Stimulated activated CD8-positive, alpha-beta memory T cell treated with anti-CD3 and anti-CD28 coated beads, Interleukin-4, amount 100 ng/mL, for 48 hours (primary cell): ENCODE results near the gene FLT3LG.
"Not testable (repeated sequence)": the region's sequence is repeated elsewhere in the genome, so short reads cannot be mapped to it uniquely, and the experiment has no call there.

Source experiments
- DNase-seq: peaks from one replicate; pipeline ENCODE4 v3.0.0-alpha.2; 2020

The FLT3LG gene

GRCh38 chr19:49463960-49464740, 9.9 kb upstream of the FLT3LG start:
- no peak for DNase-seq

- DNase-seq: no peak
Observed at GRCh38 chr19:49465371-49465770, 8.6 kb upstream of the FLT3LG start.

- DNase-seq: no peak
Observed at GRCh38 chr19:49468199-49468598, 5.8 kb upstream of the FLT3LG start.

GRCh38 chr19:49468746-49469447, 5.1 kb upstream of the FLT3LG start:
- peak; percentile 85 for DNase-seq

- DNase-seq: peak; percentile 88
Observed at GRCh38 chr19:49469828-49470614, 4.0 kb upstream of the FLT3LG start.

- no peak for DNase-seq
Observed at GRCh38 chr19:49470615-49470978, 3.4 kb upstream of the FLT3LG start.

GRCh38 chr19:49472936-49473335, 1.1 kb upstream of the FLT3LG start:
- peak; percentile 40 for DNase-seq

- not testable (repeated sequence) for DNase-seq
Observed at GRCh38 chr19:49473501-49473867, 531 bp upstream of the FLT3LG start.

- no peak for DNase-seq
Observed at GRCh38 chr19:49474542-49474924, 518 bp downstream of the FLT3LG start.

GRCh38 chr19:49475191-49475917, 1.3 kb downstream of the FLT3LG start:
- DNase-seq: peak; percentile 45

- DNase-seq: peak; percentile 89
Observed at GRCh38 chr19:49475995-49476880, 2.2 kb downstream of the FLT3LG start.

GRCh38 chr19:49479975-49480628, 6.1 kb downstream of the FLT3LG start:
- DNase-seq: no peak

GRCh38 chr19:49481020-49481683, 7.1 kb downstream of the FLT3LG start:
- DNase-seq: no peak

GRCh38 chr19:49486232-49486631, 12.2 kb downstream of the FLT3LG start:
- DNase-seq: no peak

GRCh38 chr19:49486710-49487276, 12.8 kb downstream of the FLT3LG start:
- no peak for DNase-seq

GRCh38 chr19:49487277-49488045, 13.4 kb downstream of the FLT3LG start, which contains the start of gene RPL13A:
Gene RPL13A, plus strand, starts transcription at chr19:49487608. Its CDS starts 22 bp downstream, at chr19:49487630.
- DNase-seq: peak; percentile 100

- DNase-seq: peak; percentile 61
Observed at GRCh38 chr19:49488046-49488862, 14.2 kb downstream of the FLT3LG start.

- DNase-seq: peak; percentile 46
Observed at GRCh38 chr19:49488863-49489537, 15.0 kb downstream of the FLT3LG start.
